Keratinocyte (primary cell): ENCODE data around the gene LDLRAD4. TPM values are rescaled to one million over a fixed set of nuclear protein-coding genes. Genes with fewer than 3 reads are reported as not detected.

Experiments
- DNase-seq: peaks from one replicate; pipeline ENCODE4 v3.0.0-alpha.2; 2011; ENCODE audit warnings: low read depth, missing footprints, low spot score
- FAIRE-seq: peaks from 2 replicates; lab custom pipeline; 2011; peaks lifted over from hg19 to GRCh38; lab: Jason Lieb, UNC
- H2AFZ ChIP-seq: 2 replicates; pipeline ENCODE4 v1.6.0; 2012; ENCODE audit warnings: low read length, control low read depth, inconsistent platforms; ENCODE audit not compliant: control insufficient read depth
- H3K27ac ChIP-seq: 2 replicates; pipeline ENCODE4 v1.5.1; 2011; ENCODE audit warnings: low read length; ENCODE audit not compliant: control insufficient read depth, insufficient read depth
- H3K27me3 ChIP-seq: 3 replicates; pipeline ENCODE4 v1.6.0; 2011; ENCODE audit warnings: low read length; ENCODE audit not compliant: control insufficient read depth, insufficient read depth; ENCODE audit errors: extremely low read depth
- H3K36me3 ChIP-seq, 2 experiments: 2 replicates in 1 of 2; 3 replicates in 1 of 2; pipeline ENCODE4 v1.5.1; 2011; ENCODE audit warnings: low read length in 2 of 2, mild to moderate bottlenecking in 1 of 2; ENCODE audit not compliant: control insufficient read depth in 2 of 2, insufficient read depth in 2 of 2; ENCODE audit errors: extremely low read depth in 1 of 2
- H3K4me1 ChIP-seq: 3 replicates; pipeline ENCODE4 v1.5.1; 2011; ENCODE audit warnings: low read length; ENCODE audit not compliant: control insufficient read depth, insufficient read depth; ENCODE audit errors: extremely low read depth
- H3K4me2 ChIP-seq: 3 replicates; pipeline ENCODE4 v1.6.0; 2011; ENCODE audit warnings: low read depth, low read length; ENCODE audit not compliant: control insufficient read depth, insufficient read depth; ENCODE audit errors: extremely low read depth
- H3K4me3 ChIP-seq, 3 experiments: fragments of 200-600 bp in 1 of 3; sonication (generic) in 1 of 3; 2 replicates in 2 of 3; 3 replicates in 1 of 3; pipeline ENCODE4 v1.5.1; 2011 to 2016; ENCODE audit warnings: low read length in 3 of 3, mild to moderate bottlenecking in 3 of 3, control low read depth in 2 of 3, inconsistent platforms in 1 of 3, low read depth in 1 of 3, mixed read lengths in 1 of 3, mixed run types in 1 of 3, moderate library complexity in 1 of 3; ENCODE audit not compliant: control insufficient read depth in 2 of 3, insufficient read depth in 2 of 3; ENCODE audit errors: extremely low read depth in 1 of 3
- H3K79me2 ChIP-seq: 2 replicates; pipeline ENCODE4 v1.6.0; 2012; ENCODE audit warnings: low read length; ENCODE audit not compliant: control insufficient read depth, insufficient read depth
- H3K9ac ChIP-seq: 3 replicates; pipeline ENCODE4 v1.6.0; 2011; ENCODE audit warnings: low read length; ENCODE audit not compliant: control insufficient read depth, insufficient read depth; ENCODE audit errors: extremely low read depth
- H3K9me1 ChIP-seq: 3 replicates; pipeline ENCODE4 v1.6.0; 2011; ENCODE audit warnings: low read length; ENCODE audit not compliant: control insufficient read depth, insufficient read depth; ENCODE audit errors: extremely low read depth
- H3K9me3 ChIP-seq: 2 replicates; pipeline ENCODE4 v1.5.1; 2012; ENCODE audit warnings: low read depth, low read length; ENCODE audit not compliant: control insufficient read depth
- H4K20me1 ChIP-seq: 3 replicates; pipeline ENCODE4 v1.6.0; 2011; ENCODE audit warnings: low read length; ENCODE audit not compliant: control insufficient read depth, insufficient read depth; ENCODE audit errors: extremely low read depth
- EZH2 ChIP-seq: IDR thresholded peaks from one replicate; pipeline ENCODE4 v1.6.1; 2012; ENCODE audit warnings: inconsistent platforms, mild to moderate bottlenecking, low read length, moderate library complexity
- dilution Hi-C: fragments of 300-500 bp; cut with MboI; formaldehyde crosslinking; loops from one replicate; pipeline ENCODE4 v1.7.0; 2020; ENCODE audit warnings: low sequenced_read_pairs; ENCODE audit not compliant: extremely low pct_ligation_motif_present
- polyA plus RNA-seq, 5 experiments: library from polyadenylated mRNA; depleted of rRNA in 3 of 5; stranded (reverse) in 3 of 5; stranded (forward) in 1 of 5; unstranded in 1 of 5; fragments of >200 nt; gene quantifications; 1 replicate in 1 of 5; 2 replicates in 3 of 5; 3 replicates in 1 of 5; pipeline versions ENCODE4 v1.2.1 to v1.2.3, GENCODE V29; 2011 to 2012; ENCODE audit warnings: missing spikeins in 2 of 5, low read depth in 1 of 5, low replicate concordance in 1 of 5
- TF ChIP-seq, protein P1 (sequence below), 3 experiments: IDR thresholded peaks in 1 of 3; conservative IDR thresholded peaks in 1 of 3; optimal IDR thresholded peaks in 1 of 3; 2 replicates in 2 of 3; 3 replicates in 1 of 3; pipeline versions ENCODE3 to v1.5.1; 2011; ENCODE audit warnings: low read length in 3 of 3, mild to moderate bottlenecking in 3 of 3, moderate library complexity in 2 of 3, control low read depth in 1 of 3, inconsistent platforms in 1 of 3; ENCODE audit not compliant: insufficient read depth in 2 of 3; ENCODE audit errors: extremely low read depth in 1 of 3

Gene LDLRAD4
- polyA plus RNA-seq, 1 donor (not counting 4 experiments of a cell fraction or from before 2014, with no cell fraction given): not detected

DNA sequence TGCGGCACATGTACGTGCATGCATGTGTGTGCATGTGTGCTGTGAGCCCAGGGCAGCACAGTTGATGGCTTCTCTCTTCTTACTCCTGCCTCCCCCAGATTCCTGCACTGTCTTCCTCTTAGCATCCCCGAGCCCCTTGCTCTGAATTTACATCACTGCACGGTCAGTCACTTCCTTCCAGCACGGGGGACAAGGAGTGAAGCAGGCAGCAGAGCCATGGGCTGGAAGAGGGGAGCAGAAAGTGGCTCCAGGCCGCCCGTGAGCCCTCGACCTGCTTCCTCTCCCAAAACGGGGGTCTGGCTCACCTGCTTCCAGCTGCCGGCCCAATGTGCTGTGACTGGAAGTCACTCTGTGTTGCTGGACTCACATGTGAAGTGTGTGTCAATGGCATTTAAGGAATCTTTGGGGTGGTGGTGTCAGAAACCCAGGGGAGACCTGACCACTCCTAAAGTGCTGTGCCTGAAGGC lies 401.7 kb downstream of the LDLRAD4 start:
- Histone ChIP-seq H3K27ac (no peak overlapping the region), H3K36me3 (no peaks in the 10 kb centered on the region), H3K79me2 (no peaks in the 10 kb centered on the region), H3K27me3 (peaks cover 5% of the 10 kb centered on the region), H3K9me1 (no peaks in the 10 kb centered on the region), H3K4me2 (no peak overlapping the region), H3K4me1 (no peaks in the 10 kb centered on the region), H3K4me3 (no peak overlapping the region), H3K9me3 (no peaks in the 10 kb centered on the region), H3K9ac (no peak overlapping the region), H2AFZ (no peak overlapping the region), H4K20me1 (no peaks in the 10 kb centered on the region)
- no peak for FAIRE-seq
- no peak for DNase-seq
- TF ChIP-seq, protein P1, sequence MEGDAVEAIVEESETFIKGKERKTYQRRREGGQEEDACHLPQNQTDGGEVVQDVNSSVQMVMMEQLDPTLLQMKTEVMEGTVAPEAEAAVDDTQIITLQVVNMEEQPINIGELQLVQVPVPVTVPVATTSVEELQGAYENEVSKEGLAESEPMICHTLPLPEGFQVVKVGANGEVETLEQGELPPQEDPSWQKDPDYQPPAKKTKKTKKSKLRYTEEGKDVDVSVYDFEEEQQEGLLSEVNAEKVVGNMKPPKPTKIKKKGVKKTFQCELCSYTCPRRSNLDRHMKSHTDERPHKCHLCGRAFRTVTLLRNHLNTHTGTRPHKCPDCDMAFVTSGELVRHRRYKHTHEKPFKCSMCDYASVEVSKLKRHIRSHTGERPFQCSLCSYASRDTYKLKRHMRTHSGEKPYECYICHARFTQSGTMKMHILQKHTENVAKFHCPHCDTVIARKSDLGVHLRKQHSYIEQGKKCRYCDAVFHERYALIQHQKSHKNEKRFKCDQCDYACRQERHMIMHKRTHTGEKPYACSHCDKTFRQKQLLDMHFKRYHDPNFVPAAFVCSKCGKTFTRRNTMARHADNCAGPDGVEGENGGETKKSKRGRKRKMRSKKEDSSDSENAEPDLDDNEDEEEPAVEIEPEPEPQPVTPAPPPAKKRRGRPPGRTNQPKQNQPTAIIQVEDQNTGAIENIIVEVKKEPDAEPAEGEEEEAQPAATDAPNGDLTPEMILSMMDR (optimal IDR thresholded peaks at IDR 0.05 in 1 of 3, IDR thresholded peaks at IDR 0.05 in 1 of 3, conservative IDR thresholded peaks at IDR 0.05 in 1 of 3; ENCODE audit: extremely low read depth in 1 of 3, insufficient read depth in 2 of 3, low read length in 3 of 3): no peak
- no peak for TF ChIP-seq EZH2
- dilution Hi-C loops: no loop called here

DNA sequence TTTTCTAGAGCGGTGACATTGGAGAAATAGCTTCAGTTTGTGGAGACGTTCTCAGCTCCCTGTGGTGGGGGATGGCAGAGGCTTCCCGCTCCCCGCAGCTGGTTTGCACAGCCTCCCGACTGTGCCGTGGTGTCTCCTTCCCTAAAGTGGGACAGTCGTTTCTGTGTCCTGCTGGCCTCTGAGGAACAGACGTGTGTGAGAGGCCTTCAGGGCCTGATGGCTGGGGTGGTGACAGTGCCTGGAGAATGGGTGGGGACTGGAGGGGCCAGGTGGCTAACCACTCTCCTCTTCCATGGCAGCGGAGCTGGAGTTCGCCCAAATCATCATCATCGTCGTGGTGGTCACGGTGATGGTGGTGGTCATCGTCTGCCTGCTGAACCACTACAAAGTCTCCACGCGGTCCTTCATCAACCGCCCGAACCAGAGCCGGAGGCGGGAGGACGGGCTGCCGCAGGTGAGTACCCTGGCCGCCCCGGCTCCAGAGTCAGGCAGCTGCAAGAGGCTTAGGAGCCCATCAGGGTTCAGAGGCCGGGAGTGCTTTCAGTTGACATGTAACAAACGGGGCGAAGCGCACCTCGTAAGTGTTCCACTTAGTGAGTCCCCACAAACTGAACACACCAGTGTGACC lies 402.4 kb downstream of the LDLRAD4 start:
- H4K20me1 ChIP-seq: no peaks in the 10 kb centered on the region
- FAIRE-seq: no peak
- dilution Hi-C loops: no loop called here

More for the DNA sequence above, 402.4 kb downstream of the LDLRAD4 start:
- Histone ChIP-seq H3K27me3 (peaks cover 5% of the 10 kb centered on the region), H3K4me3 (no peak overlapping the region), H3K27ac (no peak overlapping the region), H3K9me1 (no peaks in the 10 kb centered on the region), H3K9ac (no peak overlapping the region), H3K4me1 (no peaks in the 10 kb centered on the region), H3K79me2 (no peaks in the 10 kb centered on the region), H3K36me3 (no peaks in the 10 kb centered on the region), H2AFZ (no peak overlapping the region), H3K9me3 (no peaks in the 10 kb centered on the region), H3K4me2 (no peak overlapping the region)
- TF ChIP-seq, protein P1 (optimal IDR thresholded peaks at IDR 0.05 in 1 of 3, IDR thresholded peaks at IDR 0.05 in 1 of 3, conservative IDR thresholded peaks at IDR 0.05 in 1 of 3; ENCODE audit: extremely low read depth in 1 of 3, insufficient read depth in 2 of 3, low read length in 3 of 3): no peak
- TF ChIP-seq EZH2: no peak
- DNase-seq: no peak
